HG02610 (cell line): ENCODE results near the gene ADAMTS6.

Source experiments
- ATAC-seq: cut with Tn5 transposase; IDR thresholded peaks from one replicate; pipeline ENCODE4 v1.9.1; 2021; ENCODE audit warnings: mild to moderate bottlenecking, moderate library complexity; ENCODE audit not compliant: unreplicated experiment

ADAMTS6 gene

GRCh38 chr5:65292196-65292595 lies 189.5 kb downstream of the ADAMTS6 start:
- no peak for ATAC-seq

GRCh38 chr5:65290677-65291076 lies 191.0 kb downstream of the ADAMTS6 start:
- no peak for ATAC-seq

- ATAC-seq, result no peak
These were observed 193.1 kb downstream of the ADAMTS6 start for GRCh38 chr5:65288657-65289056.

DNA sequence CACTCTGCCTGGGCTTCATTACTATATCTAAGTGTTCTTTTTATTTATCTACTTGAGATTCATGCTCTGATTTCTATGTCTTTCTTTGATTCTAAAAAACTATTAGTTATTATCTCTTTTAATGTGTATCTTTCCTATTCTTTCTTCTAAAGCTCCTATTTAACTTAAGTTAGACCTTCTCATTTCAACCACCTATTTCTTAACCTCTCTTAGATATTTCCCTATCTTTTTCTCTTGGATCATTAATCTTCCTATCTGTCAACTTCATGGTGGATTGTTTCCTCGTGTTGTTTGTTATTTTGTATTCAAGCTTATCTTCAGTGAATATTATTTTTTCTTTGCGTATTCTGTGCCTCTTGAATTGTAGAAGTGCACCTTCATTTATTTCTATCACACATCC lies 202.1 kb downstream of the ADAMTS6 start:
- ATAC-seq, result no peak

GRCh38 chr5:65276178-65276890 lies 205.4 kb downstream of the ADAMTS6 start:
- no peak for ATAC-seq

- ATAC-seq, result no peak
These were observed 209.8 kb downstream of the ADAMTS6 start for GRCh38 chr5:65271906-65272305.

DNA sequence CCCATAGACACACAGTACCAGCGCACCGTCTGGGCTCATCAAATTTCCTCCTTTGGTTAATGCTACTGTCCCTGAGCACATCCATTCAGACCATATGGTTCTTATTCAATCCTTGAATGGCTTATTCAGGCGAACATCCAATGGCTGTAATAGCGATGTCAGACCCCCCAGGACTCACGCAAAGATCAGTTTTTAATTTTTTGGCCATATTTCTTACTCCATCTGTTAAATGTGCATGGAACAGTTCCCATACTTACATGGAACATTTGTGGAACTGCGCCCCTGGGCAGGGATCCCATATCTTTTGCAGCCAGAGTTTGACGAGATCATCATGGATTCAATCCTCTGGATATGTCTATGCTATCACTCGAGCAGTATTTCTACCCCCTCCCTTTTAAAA lies 213.2 kb downstream of the ADAMTS6 start:
- ATAC-seq, result no peak

GRCh38 chr5:65264420-65264819 lies 217.3 kb downstream of the ADAMTS6 start:
- no peak for ATAC-seq

DNA sequence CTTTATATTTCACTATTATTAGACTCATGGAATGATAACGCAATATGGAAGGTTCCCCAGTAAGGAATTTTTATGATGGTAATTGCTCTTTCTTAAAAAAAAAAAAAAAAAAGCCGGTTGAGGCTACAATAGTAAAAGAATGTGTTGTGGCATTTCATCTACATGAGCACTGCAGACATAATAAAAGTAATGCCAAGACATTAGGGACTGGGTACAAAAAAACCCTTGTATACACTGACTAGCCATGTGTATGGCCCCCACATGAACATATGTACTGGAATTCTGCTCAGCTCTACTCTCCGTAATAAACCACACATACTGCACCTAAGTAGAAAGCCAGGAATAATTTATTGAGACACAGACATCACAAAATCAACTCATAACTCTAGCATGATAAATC lies 218.4 kb downstream of the ADAMTS6 start:
- ATAC-seq, result no peak

GRCh38 chr5:65262649-65263059 lies 219.1 kb downstream of the ADAMTS6 start:
- ATAC-seq, result no peak

- ATAC-seq, result no peak
These were observed 219.6 kb downstream of the ADAMTS6 start for GRCh38 chr5:65262096-65262495.

DNA sequence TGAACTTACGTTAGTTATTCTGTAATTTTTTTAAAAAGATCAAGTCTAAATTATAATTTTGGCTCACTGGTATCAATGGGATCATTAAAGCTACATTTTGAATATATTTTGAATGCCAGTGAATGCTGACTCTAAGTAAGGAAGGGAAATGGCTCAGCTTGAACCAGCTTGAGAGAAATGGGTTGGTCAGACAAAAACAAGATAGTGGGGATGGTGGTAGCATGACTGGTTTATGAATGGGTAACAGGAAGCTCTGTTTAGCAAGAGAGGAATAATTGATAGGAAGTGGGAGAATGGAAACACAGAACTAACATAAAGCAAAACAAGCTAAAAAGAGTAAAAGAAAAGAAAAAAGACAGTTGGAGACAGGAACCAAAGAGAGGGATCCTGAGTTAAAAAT lies 220.2 kb downstream of the ADAMTS6 start:
- ATAC-seq, result no peak

DNA sequence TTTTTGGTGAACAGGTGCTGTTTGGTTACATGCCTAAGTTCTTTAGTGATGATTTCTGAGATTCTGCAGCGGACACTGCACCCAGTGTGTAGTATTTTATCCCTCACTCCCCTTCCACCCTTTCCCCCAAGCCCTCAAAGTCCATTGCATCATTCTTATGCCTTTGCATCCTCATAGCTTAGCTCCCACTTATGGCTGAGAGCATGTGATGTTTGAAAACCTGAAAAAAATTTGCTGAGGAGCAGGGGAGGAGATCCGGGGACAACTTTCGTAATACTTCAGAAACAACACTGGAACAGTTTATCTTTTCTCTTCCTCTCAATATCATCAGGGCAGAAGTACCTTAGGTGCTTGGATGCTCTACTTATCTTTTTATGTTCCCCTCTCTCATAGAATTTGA lies 226.4 kb downstream of the ADAMTS6 start:
- no peak for ATAC-seq

GRCh38 chr5:65252977-65253376 lies 228.7 kb downstream of the ADAMTS6 start:
- no peak for ATAC-seq

DNA sequence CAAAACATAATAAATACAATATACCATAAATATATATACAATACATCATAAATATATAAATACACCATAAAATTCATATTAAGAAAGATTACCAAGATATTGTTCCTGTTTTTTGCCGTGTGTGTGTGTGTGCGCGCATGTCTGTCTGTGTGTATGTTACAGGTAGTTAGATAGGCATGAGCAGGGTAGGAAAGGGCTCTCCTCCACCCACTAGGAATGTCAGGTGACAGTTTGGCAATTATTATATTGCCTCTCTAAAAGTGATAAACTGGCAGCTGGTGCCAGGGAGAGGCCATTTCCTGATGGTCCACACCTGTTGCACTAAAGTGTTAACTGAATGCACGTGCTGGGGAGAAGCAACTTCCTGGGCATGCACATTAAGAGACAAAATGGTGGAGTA lies 232.8 kb downstream of the ADAMTS6 start:
- ATAC-seq, result no peak

DNA sequence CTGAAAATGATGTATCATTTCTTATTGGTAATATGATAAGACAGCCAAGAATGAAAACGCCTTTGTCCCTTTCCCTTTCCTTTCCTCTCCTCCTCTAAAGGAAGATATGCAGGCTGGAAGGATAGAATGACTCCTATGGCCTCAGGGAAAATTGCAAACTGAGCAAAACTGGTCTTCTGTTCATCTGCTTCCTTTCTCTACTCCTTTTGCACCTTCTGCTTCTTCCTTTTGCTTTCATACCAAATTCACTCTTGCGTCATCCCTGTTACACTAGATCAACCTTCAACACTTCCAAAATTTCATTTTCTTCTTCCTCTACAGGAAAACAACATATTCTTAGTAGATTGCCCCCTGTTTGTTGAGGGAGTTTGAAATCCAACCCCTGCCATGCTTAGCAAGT lies 234.1 kb downstream of the ADAMTS6 start:
- ATAC-seq, result no peak

- no peak for ATAC-seq
These were observed 235.0 kb downstream of the ADAMTS6 start for GRCh38 chr5:65246741-65247140.

GRCh38 chr5:65244031-65244430 lies 237.7 kb downstream of the ADAMTS6 start:
- ATAC-seq, result no peak

DNA sequence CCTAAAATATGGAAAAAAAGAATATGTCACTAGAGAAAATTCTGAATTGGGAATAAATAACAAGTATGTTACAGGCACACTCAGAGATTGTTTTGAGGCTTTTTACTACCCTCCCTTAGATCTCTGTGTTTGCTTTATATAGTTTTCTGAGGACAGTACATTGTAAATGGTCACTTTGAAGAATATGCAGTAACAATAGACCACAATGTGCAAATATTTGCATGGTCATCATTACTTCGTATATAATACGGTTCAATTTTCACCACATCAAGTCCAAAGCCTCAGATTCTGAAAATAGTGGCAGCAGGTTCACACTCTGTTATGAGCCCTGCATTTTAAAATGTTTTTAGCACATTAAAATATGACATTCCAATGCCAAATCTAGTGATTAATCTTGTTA lies 238.6 kb downstream of the ADAMTS6 start:
- no peak for ATAC-seq

DNA sequence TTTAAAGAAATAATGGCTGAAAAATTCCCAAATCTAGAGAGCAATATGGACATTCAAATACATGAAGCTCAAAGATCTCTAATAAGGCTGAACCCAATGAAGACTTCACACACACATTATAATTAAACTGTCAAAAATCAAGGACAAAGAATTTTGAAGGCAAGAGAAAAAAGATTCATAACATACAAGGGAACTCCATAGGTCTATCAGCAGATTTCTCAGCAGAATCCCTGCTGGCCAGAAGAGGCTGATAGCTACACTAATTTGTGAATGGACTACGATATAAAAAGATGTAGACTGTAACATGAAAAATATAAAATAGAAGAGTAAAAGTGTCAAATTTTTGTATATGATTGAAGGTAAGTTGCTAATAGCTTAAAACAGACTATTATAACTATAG lies 251.9 kb downstream of the ADAMTS6 start:
- no peak for ATAC-seq

DNA sequence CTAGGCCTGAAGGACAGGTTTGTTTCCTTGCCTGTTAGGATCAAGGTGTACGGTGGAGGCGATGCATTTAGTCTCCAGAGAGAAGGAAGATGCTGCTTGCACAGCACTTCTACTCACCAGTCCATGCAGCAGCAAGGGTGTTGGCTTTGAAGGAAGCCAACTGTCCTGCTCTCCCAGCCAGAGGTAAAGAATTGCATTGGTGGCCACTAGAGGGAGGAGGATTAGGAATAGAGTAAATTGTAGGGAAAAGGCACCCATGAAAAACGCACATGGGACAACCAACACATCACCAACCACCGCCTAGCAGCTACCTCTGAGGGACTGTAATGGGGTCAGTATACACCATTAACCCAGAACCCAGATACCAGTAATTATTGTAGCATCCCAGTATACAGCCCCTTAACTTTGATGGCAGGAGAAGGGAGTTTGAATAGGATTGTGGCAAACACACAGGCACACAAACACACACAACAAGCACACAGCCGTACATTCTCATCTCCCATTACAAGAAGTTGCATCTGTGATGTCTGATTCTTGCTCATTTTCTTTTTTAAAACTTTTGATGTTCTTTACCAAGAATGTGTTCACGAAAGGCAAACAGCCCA lies 267.7 kb downstream of the ADAMTS6 start:
- no peak for ATAC-seq

- ATAC-seq, result no peak
These were observed 272.4 kb downstream of the ADAMTS6 start for GRCh38 chr5:65209341-65209740.

DNA sequence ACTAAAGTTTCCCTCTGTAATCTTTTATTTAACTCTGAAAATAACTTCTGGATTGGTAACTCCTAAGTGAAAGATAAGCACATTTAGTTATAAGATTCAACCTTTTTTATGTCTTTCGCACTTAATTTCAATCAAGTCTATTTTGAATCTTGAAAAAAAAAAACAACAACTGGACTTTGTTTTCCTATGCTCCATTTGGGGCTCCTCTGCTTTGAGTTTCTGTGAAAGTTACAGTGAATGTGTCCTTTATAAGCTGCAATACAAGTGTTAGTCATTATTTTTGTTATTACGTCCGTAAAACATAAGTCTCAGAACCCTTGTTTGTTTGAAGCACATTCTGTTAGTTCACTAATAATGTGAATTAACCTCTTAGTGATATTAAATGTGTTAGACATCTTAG lies 276.8 kb downstream of the ADAMTS6 start:
- no peak for ATAC-seq
